PC-3 (cell line): ENCODE results near the gene TRABD2B. TPM values are rescaled to one million over a fixed set of nuclear protein-coding genes. Genes with fewer than 3 reads are reported as not detected.

Experiments used
- ATAC-seq: fragments of 200-7000 bp; cut with Tn5 transposase; 2 replicates; pipeline ENCODE4 v1.9.1; 2020; ENCODE audit warnings: mild to moderate bottlenecking, moderate library complexity
- BruUV-seq: library from RNA; stranded (reverse); fragments of 400-500 nt; replicated peaks from 2 replicates; lab custom pipeline; 2021; lab: Mats Ljungman, UMichigan
- CTCF ChIA-PET: fragments of 300-600 bp; sonication (Branson Sonifier 250); formaldehyde crosslinking; loops from one replicate; lab custom pipeline; 2022; ENCODE audit warnings: antibody characterized with exemption; lab: Charles Lee
- POLR2A ChIA-PET: fragments of 300-600 bp; sonication (Branson Sonifier 250); formaldehyde crosslinking; loops from one replicate; lab custom pipeline; 2022; ENCODE audit warnings: antibody characterized with exemption; ENCODE audit not compliant: unreplicated experiment; lab: Charles Lee
- DNase-seq: peaks from one replicate; pipeline ENCODE4 v3.0.0-alpha.2; 2015
- H2AFZ ChIP-seq: fragments of 300-600 bp; sonication (generic); 2 replicates; pipeline ENCODE4 v1.6.0; 2016; ENCODE audit warnings: antibody characterized with exemption, low read length
- H3F3A ChIP-seq: fragments of 300-600 bp; sonication (generic); one replicate; pipeline ENCODE4 v1.6.0; 2017; ENCODE audit warnings: antibody characterized with exemption, low read length, control low read depth, mild to moderate bottlenecking; ENCODE audit not compliant: unreplicated experiment
- H3K27ac ChIP-seq: fragments of 300-600 bp; sonication (generic); 2 replicates; pipeline ENCODE4 v1.5.1; 2016; ENCODE audit warnings: mild to moderate bottlenecking, low read length
- H3K27me3 ChIP-seq: fragments of 300-600 bp; sonication (generic); 2 replicates; pipeline ENCODE4 v1.6.1; 2016; ENCODE audit warnings: low read length, mixed read lengths
- H3K36me3 ChIP-seq: fragments of 300-600 bp; sonication (generic); 2 replicates; pipeline ENCODE4 v1.6.1; 2016; ENCODE audit warnings: low read depth, mixed run types, low read length, mixed read lengths
- H3K4me1 ChIP-seq: fragments of 300-600 bp; sonication (generic); 2 replicates; pipeline ENCODE4 v1.5.1; 2016; ENCODE audit warnings: low read length; ENCODE audit not compliant: insufficient read depth
- H3K4me2 ChIP-seq: fragments of 300-600 bp; sonication (generic); 2 replicates; pipeline ENCODE4 v1.6.0; 2016; ENCODE audit warnings: low read length
- H3K4me3 ChIP-seq: fragments of 300-600 bp; sonication (generic); 2 replicates; pipeline ENCODE4 v1.5.1; 2016; ENCODE audit warnings: mild to moderate bottlenecking, low read length, mixed read lengths
- H3K79me2 ChIP-seq: fragments of 300-600 bp; sonication (generic); 2 replicates; pipeline ENCODE4 v1.6.1; 2017; ENCODE audit warnings: low read length, mixed read lengths
- H3K9ac ChIP-seq: fragments of 300-600 bp; sonication (generic); 2 replicates; pipeline ENCODE4 v1.6.0; 2016; ENCODE audit warnings: mild to moderate bottlenecking, low read length
- H3K9me2 ChIP-seq: fragments of 300-600 bp; sonication (generic); replicated peaks from 2 replicates; pipeline ENCODE4 v1.6.1; 2016; ENCODE audit warnings: mixed run types, low read length, mixed read lengths
- H3K9me3 ChIP-seq: fragments of 300-600 bp; sonication (generic); 2 replicates; pipeline ENCODE4 v1.6.1; 2016; ENCODE audit warnings: low read length, mixed read lengths
- H4K20me1 ChIP-seq: fragments of 300-600 bp; sonication (generic); 2 replicates; pipeline ENCODE4 v1.6.1; 2016; ENCODE audit warnings: low read length, mixed read lengths
- EZH2 ChIP-seq: fragments of 300-600 bp; sonication (generic); IDR thresholded peaks from one replicate; pipeline ENCODE4 v1.6.1; 2017; ENCODE audit warnings: antibody characterized with exemption, mild to moderate bottlenecking, low read length; ENCODE audit not compliant: unreplicated experiment
- EZH2phosphoT487 ChIP-seq: fragments of 300-600 bp; sonication (generic); IDR thresholded peaks from 2 replicates; pipeline ENCODE4 v1.6.1; 2018; ENCODE audit warnings: mild to moderate bottlenecking, antibody characterized with exemption, low read length, borderline replicate concordance
- intact Hi-C: fragments of 100-400 bp; cut with micrococcal nuclease; formaldehyde crosslinking; loops from 2 replicates; pipeline ENCODE4 v1.9.0; 2023
- total RNA-seq: library from RNA; depleted of rRNA; stranded (reverse); fragments of >200 nt; gene quantifications from 2 replicates; pipeline ENCODE4 v1.2.3, GENCODE V29; 2014
- TF ChIP-seq, protein P1 (sequence below): fragments of 300-600 bp; sonication (generic); conservative IDR thresholded peaks from 2 replicates; pipeline ENCODE4 v1.5.1; 2017; ENCODE audit warnings: antibody characterized with exemption, low read depth, mild to moderate bottlenecking, low read length

The TRABD2B gene
- total RNA-seq, 1 experiment from 2014 or later: 0.44 TPM

GRCh38 chr1:47784497-47784822 lies 212.7 kb downstream of the TRABD2B start:
- BruUV-seq: no TSS peak
- TF ChIP-seq, protein P1, sequence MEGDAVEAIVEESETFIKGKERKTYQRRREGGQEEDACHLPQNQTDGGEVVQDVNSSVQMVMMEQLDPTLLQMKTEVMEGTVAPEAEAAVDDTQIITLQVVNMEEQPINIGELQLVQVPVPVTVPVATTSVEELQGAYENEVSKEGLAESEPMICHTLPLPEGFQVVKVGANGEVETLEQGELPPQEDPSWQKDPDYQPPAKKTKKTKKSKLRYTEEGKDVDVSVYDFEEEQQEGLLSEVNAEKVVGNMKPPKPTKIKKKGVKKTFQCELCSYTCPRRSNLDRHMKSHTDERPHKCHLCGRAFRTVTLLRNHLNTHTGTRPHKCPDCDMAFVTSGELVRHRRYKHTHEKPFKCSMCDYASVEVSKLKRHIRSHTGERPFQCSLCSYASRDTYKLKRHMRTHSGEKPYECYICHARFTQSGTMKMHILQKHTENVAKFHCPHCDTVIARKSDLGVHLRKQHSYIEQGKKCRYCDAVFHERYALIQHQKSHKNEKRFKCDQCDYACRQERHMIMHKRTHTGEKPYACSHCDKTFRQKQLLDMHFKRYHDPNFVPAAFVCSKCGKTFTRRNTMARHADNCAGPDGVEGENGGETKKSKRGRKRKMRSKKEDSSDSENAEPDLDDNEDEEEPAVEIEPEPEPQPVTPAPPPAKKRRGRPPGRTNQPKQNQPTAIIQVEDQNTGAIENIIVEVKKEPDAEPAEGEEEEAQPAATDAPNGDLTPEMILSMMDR: no peak
- no peak for TF ChIP-seq EZH2
- TF ChIP-seq EZH2phosphoT487: no peak

DNA sequence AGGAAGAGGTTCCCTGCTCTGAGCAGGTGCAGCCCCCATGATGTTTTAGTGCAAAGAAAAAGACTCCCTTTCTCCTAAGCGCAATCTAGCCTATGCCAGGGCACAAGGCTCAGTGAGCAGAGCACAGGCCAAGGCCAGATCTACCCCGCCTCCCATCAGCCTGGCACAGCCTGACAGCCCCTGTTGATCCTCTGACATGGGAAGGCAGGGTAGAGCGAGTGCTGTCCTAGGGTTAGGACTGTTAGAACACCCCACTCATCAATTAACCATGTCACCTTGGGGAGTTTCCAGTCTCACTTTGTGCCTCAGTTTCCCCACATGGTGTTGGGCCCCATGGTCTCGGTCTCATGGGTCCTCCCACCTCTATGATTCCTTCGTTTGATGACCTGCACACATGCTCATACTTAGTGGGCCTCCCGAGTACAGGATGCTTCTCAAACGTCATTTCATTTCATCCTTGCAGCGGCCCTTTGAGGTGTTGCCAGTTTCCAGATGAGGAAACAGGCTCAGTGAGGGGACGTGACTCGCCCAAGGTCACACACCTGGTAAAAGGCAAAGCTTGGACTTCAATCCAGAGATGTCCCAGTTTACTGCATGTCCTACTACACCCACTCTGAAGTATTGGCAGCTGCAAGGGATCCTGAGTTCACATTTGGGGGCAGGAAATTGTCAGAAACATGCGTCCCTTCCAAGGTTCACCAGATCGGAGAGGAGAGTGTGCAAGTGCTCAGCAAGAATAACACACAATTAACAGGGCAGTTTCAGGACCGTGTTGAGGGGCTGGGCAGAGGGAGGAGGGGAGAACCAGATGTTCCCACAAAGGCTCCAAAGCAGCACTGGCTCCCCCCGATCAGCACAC lies 213.3 kb downstream of the TRABD2B start:
- DNase-seq (no peak), ATAC-seq (no peak)
- no peak overlapping the region for H3K4me3 ChIP-seq
- no TSS peak for BruUV-seq
- no peaks in the 10 kb centered on the region for H3K79me2 ChIP-seq
- no peaks in the 10 kb centered on the region for H3K9me2 ChIP-seq
- no peak overlapping the region for H3K27ac ChIP-seq
- H3K4me2 ChIP-seq: no peak overlapping the region
- intact Hi-C loops: loop anchor here (2.0 to 10.0 kb wide), 2 partner anchors 211 to 277 kb away; partner anchors contain the start of gene TRABD2B
- H3K9me3 ChIP-seq: no peaks in the 10 kb centered on the region
- no peaks in the 10 kb centered on the region for H3K36me3 ChIP-seq
- no peak overlapping the region for H3K9ac ChIP-seq
- peaks cover 11% of the 10 kb centered on the region for H3K4me1 ChIP-seq
- H4K20me1 ChIP-seq: no peaks in the 10 kb centered on the region
- no peaks in the 10 kb centered on the region for H3F3A ChIP-seq
- ChIA-PET POLR2A (no interaction called here), CTCF (no interaction called here)
- H3K27me3 ChIP-seq: no peaks in the 10 kb centered on the region
- no peak overlapping the region for H2AFZ ChIP-seq
- no peak for TF ChIP-seq EZH2

More at GRCh38 chr1:47784497-47784822, 212.7 kb downstream of the TRABD2B start:
- no peak overlapping the region for H3K9ac ChIP-seq
- ChIA-PET POLR2A (no interaction called here), CTCF (no interaction called here)
- no peak for ATAC-seq
- H3K9me2 ChIP-seq: no peaks in the 10 kb centered on the region
- H3K4me3 ChIP-seq: no peak overlapping the region
- no peaks in the 10 kb centered on the region for H3K27me3 ChIP-seq
- H3K4me2 ChIP-seq: no peak overlapping the region
- no peaks in the 10 kb centered on the region for H3K79me2 ChIP-seq
- no peaks in the 10 kb centered on the region for H4K20me1 ChIP-seq
- DNase-seq: no peak
- no peaks in the 10 kb centered on the region for H3K9me3 ChIP-seq
- H3F3A ChIP-seq: no peaks in the 10 kb centered on the region
- no peak overlapping the region for H3K27ac ChIP-seq
- H3K36me3 ChIP-seq: no peaks in the 10 kb centered on the region
- H2AFZ ChIP-seq: no peak overlapping the region
- H3K4me1 ChIP-seq: peaks cover 16% of the 10 kb centered on the region
- intact Hi-C loops: loop anchor here (2.0 to 10.0 kb wide), 2 partner anchors 210 to 276 kb away; partner anchors contain the start of gene TRABD2B

DNA sequence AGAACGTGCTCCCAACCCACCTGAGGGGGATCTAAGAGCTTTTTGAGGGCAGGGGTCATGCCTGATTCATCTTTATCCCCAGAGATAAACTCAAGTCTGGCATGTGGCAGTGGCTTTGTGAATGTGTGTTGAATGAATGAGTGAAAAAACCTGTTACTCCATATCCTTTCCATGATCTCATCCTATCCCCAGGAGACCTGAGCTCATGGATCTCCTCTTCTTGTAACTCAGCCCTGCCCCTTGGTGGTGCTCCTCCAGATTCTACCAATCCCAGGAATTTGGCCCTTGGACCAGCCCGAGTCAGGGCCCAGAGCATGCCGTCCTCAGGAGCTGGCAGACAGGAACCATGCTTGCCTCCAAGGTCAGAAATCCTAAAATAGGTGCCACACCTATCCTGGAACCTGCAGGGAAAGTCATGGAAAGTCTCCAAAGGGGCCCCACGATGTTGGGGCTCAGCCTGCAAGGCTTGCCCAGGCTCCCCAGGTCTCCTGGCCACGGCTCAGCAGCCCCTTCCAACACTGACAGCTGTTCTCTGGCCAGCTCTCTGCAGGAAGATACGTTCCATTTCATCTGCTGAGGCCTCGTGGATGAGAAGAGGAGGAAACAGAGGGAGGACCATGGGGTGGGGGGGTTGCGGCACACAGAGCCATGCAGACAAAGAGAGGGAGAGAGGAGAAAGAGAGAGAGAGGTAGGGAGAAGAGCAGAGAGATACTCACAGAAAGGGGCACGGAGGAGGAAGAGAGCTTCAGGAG lies 214.6 kb downstream of the TRABD2B start:
- ChIA-PET POLR2A (no interaction called here), CTCF (no interaction called here)
- H3K27ac ChIP-seq: no peak overlapping the region
- no peaks in the 10 kb centered on the region for H3K9me2 ChIP-seq
- H3F3A ChIP-seq: no peaks in the 10 kb centered on the region
- no peaks in the 10 kb centered on the region for H4K20me1 ChIP-seq
- no peaks in the 10 kb centered on the region for H3K79me2 ChIP-seq
- intact Hi-C loops: loop anchor here (10.0 kb wide), 1 partner anchor 212 kb away; the partner anchor contains the start of gene TRABD2B
- ATAC-seq (no peak), DNase-seq (peak; percentile 41)
- H3K36me3 ChIP-seq: no peaks in the 10 kb centered on the region
- no peak overlapping the region for H3K4me2 ChIP-seq
- no peak overlapping the region for H3K9ac ChIP-seq
- TF ChIP-seq, protein P1: no peak
- TF ChIP-seq EZH2 (no peak), EZH2phosphoT487 (no peak)
- no peak overlapping the region for H3K4me3 ChIP-seq
- no peaks in the 10 kb centered on the region for H3K9me3 ChIP-seq
- no TSS peak for BruUV-seq
- no peak overlapping the region for H2AFZ ChIP-seq
- H3K27me3 ChIP-seq: no peaks in the 10 kb centered on the region
- peaks cover 4% of the 10 kb centered on the region for H3K4me1 ChIP-seq
